Measurements from ENCODE around the gene AP2S1.
"Not testable (repeated sequence)": the region's sequence is repeated elsewhere in the genome, so short reads cannot be mapped to it uniquely, and the experiment has no call there.

AP2S1 gene

DNA sequence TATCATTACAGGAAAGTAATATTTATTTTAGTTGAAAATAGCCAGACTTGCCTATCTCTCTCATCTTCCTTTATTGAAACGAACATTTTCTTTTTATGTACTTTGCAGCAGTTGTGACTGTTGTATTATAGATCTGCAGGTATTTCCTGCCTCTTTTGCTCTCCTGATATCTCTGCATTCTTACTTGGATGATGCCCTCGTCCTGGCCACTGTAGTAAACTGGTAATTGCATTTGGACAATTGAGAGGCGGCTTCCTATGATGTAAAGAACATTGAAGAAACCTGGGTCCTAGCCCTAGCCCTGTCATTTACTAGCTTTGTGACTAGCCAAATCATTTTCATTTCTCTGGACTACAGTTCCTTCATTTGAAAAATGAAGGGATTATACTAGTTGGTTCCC, 16.5 kb upstream of the AP2S1 start:
- no peak for DNase-seq

- no peak for DNase-seq
Measured at GRCh38 chr19:46866407-46867136, 15.9 kb upstream of the AP2S1 start.

GRCh38 chr19:46863818-46864629, 13.4 kb upstream of the AP2S1 start:
- no peak for DNase-seq

GRCh38 chr19:46862974-46863632, 12.5 kb upstream of the AP2S1 start:
- DNase-seq, result no peak

GRCh38 chr19:46862503-46862834, 11.8 kb upstream of the AP2S1 start:
- no peak for DNase-seq

- DNase-seq, result peak in 1 of 2 donors; percentile 14
Measured at GRCh38 chr19:46861691-46862502, 11.3 kb upstream of the AP2S1 start.

DNA sequence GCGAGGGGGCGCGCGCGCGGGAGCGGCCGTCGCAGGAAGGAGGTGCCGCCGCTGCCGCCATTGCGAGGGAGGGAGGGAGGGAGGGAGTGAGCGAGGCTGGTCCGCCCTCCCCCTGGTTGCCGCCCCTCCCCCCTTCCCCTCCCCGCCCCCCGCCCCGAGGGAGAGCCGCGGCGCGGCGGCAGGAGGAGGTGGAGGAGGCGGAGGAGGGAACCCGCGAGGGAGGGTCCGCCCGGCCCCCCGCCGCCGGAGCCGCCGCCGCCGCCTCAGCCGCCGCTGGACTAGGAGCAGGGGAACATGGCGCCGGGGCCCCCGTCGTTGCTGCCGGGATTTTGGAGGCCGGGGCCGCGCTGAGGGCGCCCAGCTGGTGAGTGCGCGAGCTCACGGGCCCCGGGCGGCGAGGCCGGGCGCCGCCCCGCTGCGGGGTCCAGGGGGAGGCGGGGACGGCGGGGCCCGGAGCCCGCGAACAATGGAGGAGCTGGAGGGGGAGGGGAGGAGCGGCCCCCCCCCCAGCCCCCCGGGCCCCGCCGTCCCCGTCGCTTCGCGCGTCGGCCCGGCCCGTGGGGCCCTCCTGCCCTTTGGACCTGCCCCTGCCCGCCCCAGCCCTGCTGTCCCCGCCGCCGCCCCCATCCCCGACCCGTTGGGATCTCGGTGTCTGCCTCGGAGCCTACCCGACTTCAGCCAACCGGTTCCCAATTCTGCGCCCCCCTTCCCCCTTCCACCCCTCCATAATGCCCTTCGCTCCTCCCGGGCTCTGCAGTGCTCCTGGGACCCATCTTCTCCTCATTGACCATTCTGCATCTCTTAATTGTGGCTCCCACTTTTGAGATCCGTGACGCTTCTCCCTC, 10.4 kb upstream of the AP2S1 start, which contains the start of gene ARHGAP35:
ARHGAP35 (plus strand) TSS at position 152 of the 845 bp plus-strand sequence. CDS start 57,679 bp downstream, outside the sequence.
- DNase-seq, result peak; percentile 72 to 83

DNA sequence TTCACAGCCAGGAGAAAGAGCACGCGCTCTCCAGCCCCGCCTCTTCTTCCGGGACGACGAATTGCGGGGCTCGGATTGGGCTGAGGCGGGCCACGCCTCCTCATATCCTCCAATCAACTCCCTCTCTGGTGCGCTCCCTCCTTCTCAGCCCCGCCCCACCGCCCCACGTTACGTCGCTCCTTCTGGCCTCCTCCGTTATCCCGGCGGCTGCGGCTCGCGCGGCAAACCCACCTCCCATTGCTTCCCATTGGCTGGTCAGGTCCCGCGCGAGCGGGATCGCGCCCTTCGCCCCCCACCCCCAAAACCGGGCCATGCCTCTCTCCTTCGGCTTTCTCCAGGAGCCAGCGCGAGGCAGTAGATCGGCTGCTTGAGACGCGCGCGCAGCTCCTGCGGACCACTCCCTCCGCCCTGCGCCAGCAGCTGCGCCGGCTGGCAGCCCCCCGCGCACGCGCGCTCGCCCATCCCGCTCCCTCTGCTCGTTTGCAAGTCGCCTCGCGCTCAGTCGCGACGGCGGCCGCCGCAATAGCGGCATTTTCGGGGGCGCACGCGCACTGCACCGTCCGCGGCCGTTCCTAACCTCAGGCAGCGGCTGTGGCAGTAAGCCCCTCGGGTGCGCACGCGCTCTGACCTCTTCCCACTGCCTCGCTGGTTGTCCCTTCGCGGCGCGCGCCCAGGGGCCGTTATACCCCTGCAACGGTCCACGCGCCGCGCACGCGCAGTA, 9.6 kb upstream of the AP2S1 start:
- peak; percentile 95 to 97 for DNase-seq

DNA sequence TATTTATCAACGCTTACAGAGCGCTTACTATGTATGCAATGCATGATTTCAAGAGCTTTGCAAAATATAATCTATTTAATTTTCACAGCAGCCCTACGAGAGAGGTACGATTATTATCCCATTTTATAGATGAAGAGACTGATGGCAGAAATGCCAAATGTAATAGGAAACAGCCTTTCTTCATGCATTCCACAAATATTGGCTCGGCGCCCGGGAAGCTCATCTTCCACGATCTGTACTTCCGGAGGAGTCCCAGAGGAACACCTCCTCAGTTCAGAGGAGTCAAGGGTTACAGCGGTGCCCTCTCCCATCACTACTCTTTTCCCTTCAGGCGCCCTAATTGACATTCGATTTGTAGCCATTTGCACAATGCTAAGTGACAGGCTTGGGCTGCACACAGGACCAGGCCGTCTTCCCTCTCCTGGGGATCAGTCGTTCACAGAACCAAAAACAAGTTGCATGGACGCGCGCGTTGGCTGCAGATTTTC, 9.0 kb upstream of the AP2S1 start:
- DNase-seq, result no peak

DNA sequence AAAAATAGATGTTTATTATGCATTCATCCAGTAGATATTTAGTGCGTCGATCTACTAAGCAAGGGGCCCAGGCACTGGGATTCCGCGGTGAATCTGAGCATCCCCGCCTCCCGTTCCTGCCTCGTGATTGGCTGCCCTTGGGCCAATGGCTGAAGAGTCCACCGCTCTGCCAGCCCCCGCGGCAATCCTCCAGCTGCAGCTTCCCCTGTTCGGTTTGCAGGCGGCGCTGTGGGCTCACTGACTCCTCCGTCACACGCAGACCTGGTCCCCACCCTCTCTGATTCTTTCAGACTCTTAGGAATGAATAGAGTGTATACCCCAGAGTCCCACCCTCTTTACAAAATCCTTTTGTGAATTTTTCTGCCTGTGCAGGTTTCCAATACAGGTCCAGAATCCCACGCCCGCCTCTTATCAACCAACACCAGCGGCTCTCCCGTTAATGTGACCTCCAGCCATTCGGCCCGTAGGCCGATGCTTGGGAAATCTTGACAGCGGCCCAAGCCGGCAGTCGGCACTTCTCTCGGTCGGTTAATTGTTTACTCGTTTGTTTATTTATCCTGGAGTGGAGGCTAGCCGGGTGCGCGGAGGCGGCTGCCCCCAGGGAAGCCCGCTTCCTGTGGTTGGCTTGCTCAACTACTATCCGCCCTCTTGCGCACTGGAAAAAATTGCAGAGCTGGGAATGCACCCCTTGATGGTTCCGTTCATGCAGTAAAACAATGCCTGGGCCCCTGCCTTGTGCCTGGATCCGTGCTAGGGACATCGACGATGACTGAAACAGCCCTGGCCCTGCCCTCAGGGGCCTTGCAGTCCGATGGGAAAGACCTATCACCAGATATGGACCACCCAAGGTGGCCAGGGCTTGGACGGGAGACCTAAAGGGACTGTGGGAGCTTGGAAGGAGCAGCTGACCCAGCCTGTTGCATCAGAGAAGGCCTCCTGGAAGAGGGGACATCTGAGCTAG, 5.7 kb upstream of the AP2S1 start:
- DNase-seq, result peak; percentile 95 to 99

- DNase-seq, result not testable (repeated sequence)
Measured at GRCh38 chr19:46854698-46855097, 4.1 kb upstream of the AP2S1 start.

- no peak for DNase-seq
Measured at GRCh38 chr19:46852830-46853229, 2.2 kb upstream of the AP2S1 start.

DNA sequence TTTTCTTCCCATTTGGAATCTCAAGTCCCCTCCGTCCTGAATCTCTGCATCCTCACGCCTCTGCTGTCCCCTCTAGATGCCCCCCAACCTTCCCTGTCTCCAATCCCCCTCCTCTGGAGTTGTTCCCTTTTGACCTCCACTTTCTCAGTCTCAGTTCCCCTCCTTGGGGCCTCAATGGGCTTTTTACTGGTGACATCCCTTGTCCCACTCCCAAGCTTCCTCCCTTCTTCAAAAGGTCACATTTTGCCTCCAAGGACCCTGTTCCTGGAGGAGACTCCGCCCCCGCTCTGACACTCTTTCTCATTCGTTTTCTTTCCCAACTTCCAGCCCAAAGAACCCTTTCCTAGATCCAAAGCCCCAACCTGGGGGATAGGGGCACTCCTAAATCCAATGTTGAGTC, 1.0 kb downstream of the AP2S1 start:
- no peak for DNase-seq

GRCh38 chr19:46848389-46848788, 2.3 kb downstream of the AP2S1 start:
- DNase-seq, result no peak

GRCh38 chr19:46847528-46847927, 3.1 kb downstream of the AP2S1 start:
- DNase-seq, result no peak

DNA sequence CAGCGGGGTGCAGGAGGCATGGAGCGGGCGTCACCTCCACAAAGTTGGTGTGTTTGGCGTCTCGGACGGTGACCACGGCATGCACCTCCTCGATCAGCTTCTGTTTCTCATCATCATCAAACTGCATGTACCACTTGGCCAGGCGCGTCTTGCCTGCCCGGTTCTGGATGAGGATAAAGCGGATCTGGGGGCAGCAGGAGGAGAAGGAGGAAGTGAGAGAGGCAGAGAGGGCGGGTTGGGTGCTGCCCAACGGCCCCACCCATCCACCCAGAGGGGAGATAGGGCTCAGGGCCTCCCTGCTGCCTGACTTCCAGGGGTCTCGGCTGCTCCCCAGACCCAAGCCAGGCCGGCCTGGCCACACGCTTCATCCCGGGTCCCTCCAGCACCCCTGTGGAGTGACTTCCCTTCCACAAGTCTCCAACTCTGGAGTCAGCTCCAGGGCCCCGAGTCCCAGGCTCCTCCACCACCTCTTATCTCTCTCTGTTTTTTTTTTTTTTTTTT, 4.6 kb downstream of the AP2S1 start:
- DNase-seq, result no peak

GRCh38 chr19:46844067-46844489, 6.6 kb downstream of the AP2S1 start:
- no peak for DNase-seq

DNA sequence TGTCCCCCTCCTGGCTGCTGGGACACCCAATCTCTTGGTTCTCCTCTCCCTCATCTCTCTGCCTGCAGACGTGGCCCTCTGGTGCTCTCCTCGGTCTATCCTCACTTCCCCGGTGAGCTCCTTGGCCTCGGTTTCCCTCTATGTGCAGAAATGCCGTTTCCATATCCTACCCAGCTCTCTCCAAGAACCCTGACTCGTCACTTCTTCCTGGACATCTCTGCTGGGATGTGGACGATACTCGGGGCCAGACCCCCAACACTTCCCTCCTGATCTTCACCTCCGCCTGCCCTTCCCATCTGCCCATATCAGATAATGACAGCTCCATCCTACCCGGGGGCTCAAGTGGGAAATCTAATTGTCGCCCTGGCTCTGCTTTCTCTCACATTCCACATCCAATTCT, 7.9 kb downstream of the AP2S1 start:
- DNase-seq, result no peak

DNA sequence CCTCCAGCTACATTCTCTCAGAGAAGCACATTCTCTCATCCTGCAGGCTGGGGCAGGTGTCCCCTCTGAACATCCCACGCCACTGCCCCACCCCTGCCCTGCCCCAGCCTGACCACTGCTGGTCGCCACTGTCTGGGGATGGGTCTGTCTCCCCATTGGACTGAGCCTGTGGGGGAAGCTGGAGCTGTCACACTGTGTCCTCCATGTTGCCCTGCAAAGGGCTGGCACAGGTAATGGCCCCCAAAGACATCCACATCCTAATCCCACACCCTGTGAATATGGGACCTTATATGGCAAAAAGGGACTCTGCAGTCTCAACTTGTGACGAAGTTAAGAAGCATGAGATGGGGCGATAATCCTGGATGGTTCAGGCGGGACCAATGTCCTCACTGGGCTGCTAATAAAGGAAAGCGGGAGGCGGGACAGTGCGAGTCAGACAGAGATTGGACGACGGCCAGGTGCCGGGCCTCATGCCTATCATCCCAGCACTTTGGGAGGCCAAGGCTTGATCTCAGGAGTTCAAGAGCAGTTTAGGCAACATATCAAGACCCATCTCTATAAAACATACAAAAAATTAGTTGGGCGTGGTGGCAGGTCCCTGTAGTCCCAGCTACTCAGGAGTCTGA, 9.1 kb downstream of the AP2S1 start:
- DNase-seq, result no peak

Data from hippocampal formation (tissue), 2 donors.